ENCODE data around the gene ANKMY1. TPM values are rescaled to one million over a fixed set of nuclear protein-coding genes. Genes with fewer than 3 reads are reported as not detected.

The ANKMY1 gene
- total and polyA plus RNA-seq, 4 donors: 7.8 to 27.5 (median 13.4) TPM

DNA sequence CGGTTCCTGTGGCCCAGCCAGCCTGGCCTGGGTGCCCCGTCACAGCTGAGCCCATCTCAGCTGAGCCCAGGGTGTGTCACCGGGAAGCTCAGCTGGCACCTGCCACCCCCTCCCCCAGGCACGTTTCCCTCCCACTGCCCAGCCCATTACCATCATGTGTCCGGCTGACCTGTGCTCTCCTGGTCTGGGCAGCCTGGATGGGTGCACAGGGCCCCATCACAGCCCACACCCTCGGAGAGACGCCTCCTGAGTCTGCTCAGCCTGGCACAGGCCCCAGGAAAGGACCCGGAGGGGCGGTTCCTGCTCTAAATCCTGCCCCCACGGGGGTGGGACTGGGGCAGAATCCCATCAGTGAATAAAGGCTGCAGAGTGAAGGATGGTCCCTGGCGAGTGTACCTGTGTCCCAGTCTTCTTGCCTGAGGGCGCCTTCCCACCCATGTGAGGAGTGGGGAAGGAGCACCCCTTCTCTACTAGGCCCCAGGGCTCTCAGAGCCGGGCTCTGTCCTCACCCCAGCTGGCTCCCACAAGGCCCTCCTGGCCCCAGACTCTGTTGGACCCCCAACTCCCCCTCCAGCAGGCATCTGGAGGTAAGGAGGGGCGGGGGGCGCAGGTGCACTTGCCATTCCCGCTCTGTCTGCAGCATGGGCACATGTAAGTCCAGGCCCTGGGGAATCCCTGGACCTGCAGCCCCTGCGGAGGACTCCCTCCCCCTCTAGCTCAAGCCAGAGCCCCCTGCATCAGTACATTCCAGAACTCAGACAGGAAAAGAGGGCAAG is 101.2 kb downstream of the ANKMY1 start:
- 43% methylated on average over 13 of the region's 17 CpGs for WGBS (ENCODE audit: insufficient coverage)
- H3K4me3 ChIP-seq (ENCODE audit: low read depth, low read length): peak overlapping the region; percentile 9
- H3K4me1 ChIP-seq (ENCODE audit: control insufficient read depth, insufficient read depth, low read length): peaks cover 84% of the 10 kb centered on the region
- H3K27me3 ChIP-seq (ENCODE audit: control insufficient read depth, insufficient read depth, low read length): no peaks in the 10 kb centered on the region
- H3K27ac ChIP-seq (ENCODE audit: low read depth, low read length): no peak overlapping the region
- peaks cover 72% of the 10 kb centered on the region for H3K36me3 ChIP-seq (ENCODE audit: control insufficient read depth, insufficient read depth, low read length)
- H3K9me3 ChIP-seq (ENCODE audit: control insufficient read depth, insufficient read depth, low read length): no peaks in the 10 kb centered on the region
- peak in 1 of 6 donors; percentile 39 for DNase-seq (ENCODE audit: low read depth in 4 of 6, low spot score in 6 of 6)

DNA sequence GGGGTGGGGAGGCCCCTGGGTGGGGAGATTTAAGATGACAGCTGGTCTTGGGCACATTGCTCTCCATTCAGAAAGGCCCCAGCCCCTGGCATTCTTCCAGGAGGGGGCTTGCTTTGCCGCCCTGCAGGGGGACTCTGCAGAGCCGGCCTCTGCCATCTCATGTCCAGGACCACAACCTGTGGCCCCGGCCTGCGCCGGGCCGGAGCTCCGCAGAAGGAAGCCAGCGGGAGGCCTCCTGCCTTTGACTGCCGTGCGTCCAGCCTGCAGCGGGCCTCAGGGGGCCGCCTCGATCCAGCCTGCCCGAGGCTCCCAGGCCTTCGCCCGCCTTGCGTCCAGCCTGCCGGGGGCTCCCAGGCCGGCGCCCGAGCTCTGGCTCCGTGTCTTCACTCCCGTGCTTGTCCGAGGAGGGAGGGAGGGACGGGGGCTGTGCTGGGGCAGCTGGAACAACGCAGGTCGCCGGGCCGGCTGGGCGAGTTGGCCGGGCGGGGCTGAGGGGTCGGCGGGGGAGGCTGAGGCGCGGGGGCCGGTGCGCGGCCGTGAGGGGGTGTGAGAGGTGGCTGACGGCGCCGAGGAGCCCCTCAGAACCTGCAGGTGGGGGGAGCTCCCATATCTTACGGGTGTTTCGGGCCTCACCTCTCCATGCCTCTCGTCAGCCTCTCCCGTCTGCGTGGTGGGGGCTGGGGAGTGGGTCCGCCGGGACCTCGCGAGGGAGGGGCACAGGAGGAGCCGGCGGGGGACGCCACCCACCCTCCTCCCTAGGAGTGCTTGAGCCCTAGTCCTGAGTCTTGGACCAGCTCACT is 101.9 kb downstream of the ANKMY1 start:
- Histone ChIP-seq H3K4me3 (ENCODE audit: low read depth, low read length) (peak overlapping the region; percentile 54), H3K27ac (ENCODE audit: low read depth, low read length) (peak overlapping the region; percentile 40), H3K4me1 (ENCODE audit: control insufficient read depth, insufficient read depth, low read length) (peaks cover 84% of the 10 kb centered on the region), H3K36me3 (ENCODE audit: control insufficient read depth, insufficient read depth, low read length) (peaks cover 70% of the 10 kb centered on the region), H3K27me3 (ENCODE audit: control insufficient read depth, insufficient read depth, low read length) (no peaks in the 10 kb centered on the region), H3K9me3 (ENCODE audit: control insufficient read depth, insufficient read depth, low read length) (no peaks in the 10 kb centered on the region)
- WGBS (ENCODE audit: insufficient coverage): 8% methylated on average over 50 of the region's 55 CpGs
- DNase-seq (ENCODE audit: low read depth in 4 of 6, low spot score in 6 of 6): peak in 2 of 6 donors; percentile 62 to 64

DNA sequence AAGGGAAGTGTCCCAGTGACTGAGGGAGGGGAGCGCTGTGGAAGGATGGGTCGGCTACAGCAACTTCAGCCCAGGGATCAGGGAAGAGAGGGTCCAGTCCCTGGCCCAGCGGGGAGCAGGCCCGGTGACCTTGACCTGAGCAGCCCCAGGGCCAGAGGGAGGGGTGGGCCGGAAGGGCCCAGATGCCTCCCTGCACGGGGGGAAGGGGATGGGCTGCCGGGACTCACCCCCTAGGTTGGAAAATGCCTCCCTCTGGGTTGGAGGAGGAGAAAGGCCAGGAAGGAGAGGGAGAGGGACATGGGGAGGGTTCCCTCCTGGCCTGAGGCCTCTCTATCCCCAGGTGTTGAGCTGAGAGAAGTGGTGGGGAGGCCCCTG is 102.5 kb downstream of the ANKMY1 start:
- Histone ChIP-seq H3K4me1 (ENCODE audit: control insufficient read depth, insufficient read depth, low read length) (peaks cover 86% of the 10 kb centered on the region), H3K36me3 (ENCODE audit: control insufficient read depth, insufficient read depth, low read length) (peaks cover 70% of the 10 kb centered on the region), H3K9me3 (ENCODE audit: control insufficient read depth, insufficient read depth, low read length) (no peaks in the 10 kb centered on the region), H3K4me3 (ENCODE audit: low read depth, low read length) (peak overlapping the region; percentile 54), H3K27ac (ENCODE audit: low read depth, low read length) (peak overlapping the region; percentile 40), H3K27me3 (ENCODE audit: control insufficient read depth, insufficient read depth, low read length) (no peaks in the 10 kb centered on the region)
- DNase-seq (ENCODE audit: low read depth in 4 of 6, low spot score in 6 of 6): no peak
- whole genome bisulfite sequencing (ENCODE audit: insufficient coverage): 10% methylated on average over 7 of the region's 7 CpGs

DNA sequence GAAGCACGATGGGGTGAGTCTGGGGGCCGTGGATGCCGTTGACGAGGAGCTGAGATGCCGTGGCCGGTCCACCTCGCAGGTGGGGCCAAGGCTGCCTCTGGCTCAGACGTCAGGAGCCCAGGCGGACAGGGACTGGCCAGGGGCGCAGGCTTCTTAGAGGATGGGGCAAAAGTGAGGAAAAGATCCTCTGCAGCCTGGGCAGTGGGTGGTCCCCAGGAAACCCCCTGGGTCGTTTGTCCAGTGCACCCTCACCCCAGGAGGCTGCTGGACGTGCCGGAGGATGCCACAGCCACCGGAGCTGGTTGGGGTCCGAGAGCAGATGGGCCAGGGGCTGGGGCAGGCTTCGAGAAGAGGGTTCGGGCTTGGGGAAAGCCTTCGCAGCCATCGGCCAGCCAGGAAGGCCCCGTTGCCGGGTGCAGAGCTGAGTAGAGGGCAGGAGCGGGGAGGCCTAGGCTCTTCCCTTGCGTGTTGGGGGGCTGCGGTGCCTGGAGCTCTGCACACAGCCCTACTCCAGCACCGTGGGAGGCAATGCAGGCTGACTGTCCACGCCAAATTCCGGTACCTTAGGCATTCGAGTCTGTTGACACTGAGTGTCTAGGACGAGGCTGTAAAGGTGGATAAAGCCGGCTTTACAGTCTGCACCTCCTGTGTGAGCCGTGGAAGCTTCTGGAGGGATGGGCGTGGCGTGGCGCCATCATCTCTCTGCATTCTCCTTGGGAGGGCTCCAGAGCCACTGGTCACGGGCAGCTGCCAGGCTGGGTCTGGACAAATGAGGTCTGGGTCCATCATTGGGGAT is 103.5 kb downstream of the ANKMY1 start:
- 11% methylated on average over 34 of the region's 35 CpGs for WGBS (ENCODE audit: insufficient coverage)
- Histone ChIP-seq H3K9me3 (ENCODE audit: control insufficient read depth, insufficient read depth, low read length) (no peaks in the 10 kb centered on the region), H3K4me1 (ENCODE audit: control insufficient read depth, insufficient read depth, low read length) (peaks cover 86% of the 10 kb centered on the region), H3K36me3 (ENCODE audit: control insufficient read depth, insufficient read depth, low read length) (peaks cover 61% of the 10 kb centered on the region), H3K27ac (ENCODE audit: low read depth, low read length) (peak overlapping the region; percentile 82), H3K27me3 (ENCODE audit: control insufficient read depth, insufficient read depth, low read length) (no peaks in the 10 kb centered on the region), H3K4me3 (ENCODE audit: low read depth, low read length) (peak overlapping the region; percentile 54)
- peak in 2 of 6 donors; percentile 77 to 89 for DNase-seq (ENCODE audit: low read depth in 4 of 6, low spot score in 6 of 6)

DNA sequence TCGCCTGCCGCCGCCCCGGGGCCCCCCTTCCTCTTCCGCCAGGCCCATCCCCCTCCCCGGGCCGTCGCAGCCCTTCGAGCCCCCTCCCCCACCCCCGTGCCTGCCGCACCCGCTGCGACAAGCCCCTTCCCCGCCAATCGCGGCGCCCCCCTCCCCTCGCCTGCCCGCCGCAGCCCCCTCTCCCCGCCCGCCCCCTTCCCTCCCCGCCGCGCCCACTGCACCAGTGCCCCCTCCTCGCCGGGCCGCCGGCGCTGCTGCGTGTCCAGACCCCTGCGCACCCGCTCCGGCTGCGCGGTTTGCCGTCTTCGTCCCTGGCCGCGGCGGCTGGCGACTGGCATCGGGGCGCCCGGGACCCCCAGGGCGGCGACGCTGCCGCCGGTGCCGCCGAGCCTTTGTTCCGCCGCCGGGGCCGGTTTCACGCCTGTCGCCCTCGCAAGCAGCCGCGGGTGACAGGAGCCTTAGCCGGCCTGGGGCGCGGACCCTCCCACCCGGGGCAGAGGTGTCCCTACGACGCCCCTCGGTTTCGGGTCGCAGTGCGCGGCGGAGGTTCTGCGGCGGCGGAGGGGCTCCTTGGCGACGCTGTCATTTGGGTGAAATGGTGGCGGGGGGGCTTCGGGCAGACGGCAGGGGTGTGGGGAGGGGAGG is 104.2 kb downstream of the ANKMY1 start:
- Histone ChIP-seq H3K4me1 (ENCODE audit: control insufficient read depth, insufficient read depth, low read length) (peaks cover 85% of the 10 kb centered on the region), H3K27ac (ENCODE audit: low read depth, low read length) (peak overlapping the region; percentile 82)
- WGBS (ENCODE audit: insufficient coverage): under 1% methylated on average over 56 of the region's 81 CpGs

DNA sequence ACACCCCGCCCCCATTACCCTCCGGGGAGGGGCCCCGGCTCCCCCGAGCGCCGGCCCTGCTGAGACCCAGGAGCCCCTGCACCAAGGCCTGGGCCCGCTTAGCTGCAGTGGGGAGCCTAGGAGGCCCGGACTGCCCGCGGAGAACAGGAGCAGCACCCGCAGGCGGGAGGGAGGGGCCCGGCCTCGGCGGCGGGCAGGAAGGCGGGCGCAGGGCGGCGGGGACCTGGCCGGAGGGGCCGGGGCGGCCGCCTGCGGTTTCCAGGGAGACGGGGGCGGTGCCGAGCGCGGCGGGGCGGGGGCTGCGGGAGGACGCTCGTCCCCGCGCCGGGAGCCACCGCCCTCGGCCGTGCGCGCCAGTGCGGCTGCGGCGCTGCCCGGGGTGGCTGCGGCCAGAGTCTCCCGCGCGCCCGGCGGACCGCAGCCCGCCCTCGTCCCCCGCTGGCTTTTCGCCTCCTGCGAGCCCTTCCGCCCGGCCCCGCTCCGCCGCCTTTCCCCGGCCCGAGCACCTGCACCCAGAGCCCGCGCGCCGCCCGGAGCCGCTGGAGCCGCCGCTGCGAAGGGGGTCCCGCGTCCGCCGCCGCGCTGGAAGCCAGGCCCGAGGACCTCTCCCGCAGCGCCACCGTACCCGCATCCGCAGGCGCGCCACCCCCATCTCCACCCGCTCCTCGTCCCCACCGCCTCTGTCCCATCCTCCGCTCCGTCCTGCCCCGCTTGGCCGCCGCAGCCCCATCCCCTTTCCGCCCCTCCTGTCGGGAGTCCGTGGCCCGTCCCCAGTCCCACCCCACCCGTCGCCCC is 105.1 kb downstream of the ANKMY1 start:
- DNase-seq (ENCODE audit: low read depth in 4 of 6, low spot score in 6 of 6): peak in 3 of 6 donors; percentile 69 to 91 (median 88)
- no peaks in the 10 kb centered on the region for H3K9me3 ChIP-seq (ENCODE audit: control insufficient read depth, insufficient read depth, low read length)
- peak overlapping the region; percentile 76 for H3K27ac ChIP-seq (ENCODE audit: low read depth, low read length)
- peaks cover 84% of the 10 kb centered on the region for H3K4me1 ChIP-seq (ENCODE audit: control insufficient read depth, insufficient read depth, low read length)
- WGBS (ENCODE audit: insufficient coverage): under 1% methylated on average over 98 of the region's 103 CpGs
- H3K36me3 ChIP-seq (ENCODE audit: control insufficient read depth, insufficient read depth, low read length): peaks cover 58% of the 10 kb centered on the region
- peak overlapping the region; percentile 40 for H3K4me3 ChIP-seq (ENCODE audit: low read depth, low read length)
- H3K27me3 ChIP-seq (ENCODE audit: control insufficient read depth, insufficient read depth, low read length): no peaks in the 10 kb centered on the region

More for the DNA sequence above, 104.2 kb downstream of the ANKMY1 start:
- peak overlapping the region; percentile 54 for H3K4me3 ChIP-seq (ENCODE audit: low read depth, low read length)
- H3K36me3 ChIP-seq (ENCODE audit: control insufficient read depth, insufficient read depth, low read length): peaks cover 58% of the 10 kb centered on the region
- no peaks in the 10 kb centered on the region for H3K27me3 ChIP-seq (ENCODE audit: control insufficient read depth, insufficient read depth, low read length)
- DNase-seq (ENCODE audit: low read depth in 4 of 6, low spot score in 6 of 6): peak in 2 of 6 donors; percentile 86 to 94
- H3K9me3 ChIP-seq (ENCODE audit: control insufficient read depth, insufficient read depth, low read length): no peaks in the 10 kb centered on the region

DNA sequence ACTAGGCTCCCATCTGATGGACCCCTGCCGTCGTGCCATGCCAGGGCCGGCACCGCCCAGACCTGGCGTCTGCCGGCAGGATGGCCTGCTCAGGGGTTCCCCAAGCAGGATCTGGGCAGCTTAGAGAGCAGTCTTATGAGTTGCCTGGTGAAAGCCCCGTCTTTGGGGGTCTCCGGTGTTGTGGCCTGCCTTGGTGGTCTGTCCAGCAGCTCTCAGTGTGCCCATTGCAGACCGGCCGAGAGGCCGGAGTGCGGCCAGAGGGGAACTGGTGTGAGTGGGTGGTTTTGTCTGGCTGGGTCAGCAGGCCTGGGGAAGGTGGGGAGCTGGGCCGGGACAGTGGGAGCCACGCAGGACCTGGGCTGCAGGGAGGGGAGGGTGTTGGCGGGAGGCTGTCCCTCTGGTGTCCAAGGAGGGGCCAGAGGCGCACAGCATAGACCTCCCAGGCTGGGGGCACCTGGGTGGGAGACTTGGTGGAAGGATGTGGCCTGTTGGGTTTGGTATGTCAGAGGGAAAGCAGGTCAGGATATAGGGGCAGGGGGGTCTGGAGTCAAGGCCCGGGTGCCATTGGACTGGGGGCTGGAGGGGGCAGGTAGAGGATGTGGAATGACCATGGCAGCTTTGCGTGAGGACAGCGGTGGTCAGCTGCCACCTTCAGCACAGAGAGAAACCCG is 105.9 kb downstream of the ANKMY1 start:
- Histone ChIP-seq H3K27ac (ENCODE audit: low read depth, low read length) (peak overlapping the region; percentile 76), H3K4me3 (ENCODE audit: low read depth, low read length) (peak overlapping the region; percentile 40), H3K27me3 (ENCODE audit: control insufficient read depth, insufficient read depth, low read length) (no peaks in the 10 kb centered on the region), H3K36me3 (ENCODE audit: control insufficient read depth, insufficient read depth, low read length) (peaks cover 58% of the 10 kb centered on the region), H3K4me1 (ENCODE audit: control insufficient read depth, insufficient read depth, low read length) (peaks cover 80% of the 10 kb centered on the region), H3K9me3 (ENCODE audit: control insufficient read depth, insufficient read depth, low read length) (no peaks in the 10 kb centered on the region)
- DNase-seq (ENCODE audit: low read depth in 4 of 6, low spot score in 6 of 6): no peak
- 31% methylated on average over 20 of the region's 20 CpGs for WGBS (ENCODE audit: insufficient coverage)

DNA sequence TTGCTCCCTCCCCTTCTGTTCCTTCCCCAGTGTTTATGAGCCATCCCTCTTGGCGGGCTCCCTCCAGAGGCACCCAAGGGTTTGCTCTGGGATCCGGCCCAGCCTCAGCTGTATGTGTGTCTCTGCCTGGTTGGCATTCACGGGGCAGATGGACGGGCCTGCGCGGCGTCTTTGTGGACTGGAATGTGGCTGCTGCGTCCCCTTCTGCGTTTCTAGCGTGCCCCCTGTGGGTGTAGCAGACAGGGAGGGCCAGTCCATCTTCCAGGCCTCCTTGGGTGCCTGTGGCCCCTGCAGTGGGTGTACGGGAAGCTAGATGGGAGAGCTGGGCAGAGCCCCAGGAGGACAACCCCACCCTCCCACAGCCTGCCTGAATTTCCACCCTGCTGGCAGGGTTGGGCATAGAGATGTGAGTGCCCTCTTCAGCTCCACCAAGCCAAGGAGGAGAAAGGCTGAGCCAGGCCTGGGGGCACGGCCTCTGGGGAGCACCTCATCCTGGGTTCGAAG is 106.6 kb downstream of the ANKMY1 start:
- H3K27me3 ChIP-seq (ENCODE audit: control insufficient read depth, insufficient read depth, low read length): no peaks in the 10 kb centered on the region
- H3K9me3 ChIP-seq (ENCODE audit: control insufficient read depth, insufficient read depth, low read length): no peaks in the 10 kb centered on the region
- peaks cover 58% of the 10 kb centered on the region for H3K36me3 ChIP-seq (ENCODE audit: control insufficient read depth, insufficient read depth, low read length)
- no peak overlapping the region for H3K4me3 ChIP-seq (ENCODE audit: low read depth, low read length)
- peak in 2 of 6 donors; percentile 32 to 69 for DNase-seq (ENCODE audit: low read depth in 4 of 6, low spot score in 6 of 6)
- peak overlapping the region; percentile 76 for H3K27ac ChIP-seq (ENCODE audit: low read depth, low read length)
- 52% methylated on average over 10 of the region's 13 CpGs for WGBS (ENCODE audit: insufficient coverage)
- H3K4me1 ChIP-seq (ENCODE audit: control insufficient read depth, insufficient read depth, low read length): peaks cover 78% of the 10 kb centered on the region

Measured in spinal cord (tissue), 10 donors.